ENCODE data around the gene STOX1. TPM values are rescaled to one million over a fixed set of nuclear protein-coding genes. Genes with fewer than 3 reads are reported as not detected.

STOX1 gene
- total and polyA plus RNA-seq, 2 of the 13 experiments (the other 11 are each of a cell fraction or from before 2014, with no cell fraction given): 2.5 to 6.0 TPM

- no peak for TF ChIP-seq ARHGAP35 (CRISPR knock-in tag; IDR thresholded peaks at IDR 0.05; ENCODE audit: borderline replicate concordance)
- TF ChIP-seq ZNF468 (CRISPR knock-in tag; IDR thresholded peaks at IDR 0.05): no peak
- TF ChIP-seq SMC3 (IDR thresholded peaks at IDR 0.05; ENCODE audit: low read length): peak; percentile 29; the same call in 1 of the 2 replicates
- TF ChIP-seq NR2F6 (IDR thresholded peaks at IDR 0.05): peak; percentile 81
- peak; percentile 84 for TF ChIP-seq NR2F6 (CRISPR knock-in tag; IDR thresholded peaks at IDR 0.05)
- no peak for TF ChIP-seq ZEB1 (IDR thresholded peaks at IDR 0.05; ENCODE audit: insufficient replicate concordance, low read depth)
- no peak for TF ChIP-seq EED (CRISPR knock-in tag; IDR thresholded peaks at IDR 0.05)
- no peak for TF ChIP-seq MTA3 (CRISPR knock-in tag; IDR thresholded peaks at IDR 0.05)
- no peak for TF ChIP-seq ELF1 (CRISPR knock-in tag; IDR thresholded peaks at IDR 0.05)
- TF ChIP-seq, protein P1, sequence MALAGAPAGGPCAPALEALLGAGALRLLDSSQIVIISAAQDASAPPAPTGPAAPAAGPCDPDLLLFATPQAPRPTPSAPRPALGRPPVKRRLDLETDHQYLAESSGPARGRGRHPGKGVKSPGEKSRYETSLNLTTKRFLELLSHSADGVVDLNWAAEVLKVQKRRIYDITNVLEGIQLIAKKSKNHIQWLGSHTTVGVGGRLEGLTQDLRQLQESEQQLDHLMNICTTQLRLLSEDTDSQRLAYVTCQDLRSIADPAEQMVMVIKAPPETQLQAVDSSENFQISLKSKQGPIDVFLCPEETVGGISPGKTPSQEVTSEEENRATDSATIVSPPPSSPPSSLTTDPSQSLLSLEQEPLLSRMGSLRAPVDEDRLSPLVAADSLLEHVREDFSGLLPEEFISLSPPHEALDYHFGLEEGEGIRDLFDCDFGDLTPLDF (CRISPR knock-in tag; IDR thresholded peaks at IDR 0.05): no peak
- TF ChIP-seq KLF11 (CRISPR knock-in tag; IDR thresholded peaks at IDR 0.05): no peak
- TF ChIP-seq ZKSCAN1 (IDR thresholded peaks at IDR 0.05; ENCODE audit: low read length): no peak
- peak; percentile 38 for TF ChIP-seq ZFY (CRISPR knock-in tag; IDR thresholded peaks at IDR 0.05)
- peak; percentile 72; the same call in 1 of the 2 replicates for TF ChIP-seq MEIS2 (CRISPR knock-in tag; IDR thresholded peaks at IDR 0.05)
- TF ChIP-seq RARG (CRISPR knock-in tag; IDR thresholded peaks at IDR 0.05; ENCODE audit: low read depth): no peak
- TF ChIP-seq ZNF17 (CRISPR knock-in tag; IDR thresholded peaks at IDR 0.05): no peak
- no peak for TF ChIP-seq NAIF1 (CRISPR knock-in tag; IDR thresholded peaks at IDR 0.05; ENCODE audit: borderline replicate concordance)
- TF ChIP-seq, protein P2, sequence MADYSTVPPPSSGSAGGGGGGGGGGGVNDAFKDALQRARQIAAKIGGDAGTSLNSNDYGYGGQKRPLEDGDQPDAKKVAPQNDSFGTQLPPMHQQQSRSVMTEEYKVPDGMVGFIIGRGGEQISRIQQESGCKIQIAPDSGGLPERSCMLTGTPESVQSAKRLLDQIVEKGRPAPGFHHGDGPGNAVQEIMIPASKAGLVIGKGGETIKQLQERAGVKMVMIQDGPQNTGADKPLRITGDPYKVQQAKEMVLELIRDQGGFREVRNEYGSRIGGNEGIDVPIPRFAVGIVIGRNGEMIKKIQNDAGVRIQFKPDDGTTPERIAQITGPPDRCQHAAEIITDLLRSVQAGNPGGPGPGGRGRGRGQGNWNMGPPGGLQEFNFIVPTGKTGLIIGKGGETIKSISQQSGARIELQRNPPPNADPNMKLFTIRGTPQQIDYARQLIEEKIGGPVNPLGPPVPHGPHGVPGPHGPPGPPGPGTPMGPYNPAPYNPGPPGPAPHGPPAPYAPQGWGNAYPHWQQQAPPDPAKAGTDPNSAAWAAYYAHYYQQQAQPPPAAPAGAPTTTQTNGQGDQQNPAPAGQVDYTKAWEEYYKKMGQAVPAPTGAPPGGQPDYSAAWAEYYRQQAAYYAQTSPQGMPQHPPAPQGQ (CRISPR knock-in tag; IDR thresholded peaks at IDR 0.05; ENCODE audit: borderline replicate concordance): no peak
- TF ChIP-seq ZNF883 (CRISPR knock-in tag; IDR thresholded peaks at IDR 0.05; ENCODE audit: not compliant biosample characterization): no peak
- TF ChIP-seq ZNF317 (CRISPR knock-in tag; IDR thresholded peaks at IDR 0.05): no peak
- no peak for TF ChIP-seq ZNF879 (CRISPR knock-in tag; IDR thresholded peaks at IDR 0.05)
- TF ChIP-seq MTF2 (CRISPR knock-in tag; IDR thresholded peaks at IDR 0.05; ENCODE audit: borderline replicate concordance): no peak
- TF ChIP-seq, protein P3, sequence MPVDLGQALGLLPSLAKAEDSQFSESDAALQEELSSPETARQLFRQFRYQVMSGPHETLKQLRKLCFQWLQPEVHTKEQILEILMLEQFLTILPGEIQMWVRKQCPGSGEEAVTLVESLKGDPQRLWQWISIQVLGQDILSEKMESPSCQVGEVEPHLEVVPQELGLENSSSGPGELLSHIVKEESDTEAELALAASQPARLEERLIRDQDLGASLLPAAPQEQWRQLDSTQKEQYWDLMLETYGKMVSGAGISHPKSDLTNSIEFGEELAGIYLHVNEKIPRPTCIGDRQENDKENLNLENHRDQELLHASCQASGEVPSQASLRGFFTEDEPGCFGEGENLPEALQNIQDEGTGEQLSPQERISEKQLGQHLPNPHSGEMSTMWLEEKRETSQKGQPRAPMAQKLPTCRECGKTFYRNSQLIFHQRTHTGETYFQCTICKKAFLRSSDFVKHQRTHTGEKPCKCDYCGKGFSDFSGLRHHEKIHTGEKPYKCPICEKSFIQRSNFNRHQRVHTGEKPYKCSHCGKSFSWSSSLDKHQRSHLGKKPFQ (CRISPR knock-in tag; IDR thresholded peaks at IDR 0.05; ENCODE audit: insufficient replicate concordance): no peak
- peak; percentile 80; the same call in 1 of the 2 replicates for TF ChIP-seq ERF (CRISPR knock-in tag; IDR thresholded peaks at IDR 0.05)
- peak; percentile 83 for TF ChIP-seq SAP130 (CRISPR knock-in tag; IDR thresholded peaks at IDR 0.05; ENCODE audit: low read depth)
- no peak for TF ChIP-seq ZFP37 (CRISPR knock-in tag; IDR thresholded peaks at IDR 0.05; ENCODE audit: borderline replicate concordance)
- TF ChIP-seq ZSCAN31 (CRISPR knock-in tag; IDR thresholded peaks at IDR 0.05; ENCODE audit: low read depth): peak; percentile 49; the same call in 1 of the 2 replicates
- TF ChIP-seq NONO (IDR thresholded peaks at IDR 0.05): no peak
- TF ChIP-seq NONO (CRISPR knock-in tag; conservative IDR thresholded peaks at IDR 0.05): peak; percentile 42; the same call in 1 of the 2 replicates
Observed at GRCh38 chr10:68876246-68877138, 49.2 kb downstream of the STOX1 start (continued).
